Psoas muscle (tissue), 8 donors: ENCODE measurements around the gene KRTAP10-6. TPM values are rescaled to one million over a fixed set of nuclear protein-coding genes. Genes with fewer than 3 reads are reported as not detected.
"Not testable (repeated sequence)": the region's sequence is repeated elsewhere in the genome, so short reads cannot be mapped to it uniquely, and the experiment has no call there.

Experiments used
- ATAC-seq, 4 donors: fragments of 200-7000 bp; cut with Tn5 transposase; one replicate each; pipeline ENCODE4 v1.9.1; 2020; ENCODE audit warnings: moderate library complexity in 3 of 4, mild to moderate bottlenecking in 2 of 4
- DNase-seq, 2 donors: peaks; one replicate each; pipeline ENCODE4 v3.0.0-alpha.2; 2020
- H3K27ac ChIP-seq: fragments of 200-600 bp; one replicate; pipeline ENCODE4 v1.8.0; 2022
- H3K27me3 ChIP-seq, 3 donors: fragments of 200-600 bp in 1 of 3; one replicate each; pipeline versions ENCODE4 v1.6.1 to v1.8.0; 2013 to 2022; ENCODE audit warnings: low read length in 2 of 3, mild to moderate bottlenecking in 2 of 3, moderate library complexity in 1 of 3; ENCODE audit not compliant: insufficient read depth in 3 of 3
- H3K36me3 ChIP-seq, 2 donors: fragments of 200-600 bp in 1 of 2; one replicate each; pipeline versions ENCODE4 v1.6.1 to v1.8.0; 2013 to 2022; ENCODE audit warnings: low read depth in 1 of 2, mild to moderate bottlenecking in 1 of 2, moderate library complexity in 1 of 2; ENCODE audit not compliant: insufficient read depth in 1 of 2
- H3K4me1 ChIP-seq: fragments of 200-600 bp; one replicate; pipeline ENCODE4 v1.8.0; 2022
- H3K4me3 ChIP-seq: fragments of 200-600 bp; one replicate; pipeline ENCODE4 v1.8.0; 2022; ENCODE audit warnings: mild to moderate bottlenecking
- H3K9me3 ChIP-seq: fragments of 200-600 bp; one replicate; pipeline ENCODE4 v1.8.0; 2022
- CTCF ChIP-seq: fragments of 200-600 bp; IDR thresholded peaks from one replicate; pipeline ENCODE4 v1.8.0; 2022; ENCODE audit warnings: antibody characterized with exemption
- WGBS, 3 donors: extraction: QIAGEN DNeasy Blood & Tissue Kit; methylation state at CpG; one replicate each; pipeline versions ENCODE4 v1.1.6 to v1.1.7; 2013; 5-methylcytosine and 5-hydroxymethylcytosine counted together
- intact Hi-C, 2 donors: fragments of 100-400 bp; cut with DNase I; formaldehyde crosslinking; loops; one replicate each; pipeline versions ENCODE4 v1.11.0 to v1.14.2; 2022
- long read RNA-seq, 2 donors: library from polyadenylated mRNA; unstranded; transcript quantifications; one replicate each; pipeline ENCODE4 v2.0.0, GENCODE V29; 2021
- polyA plus RNA-seq, 3 donors: library from polyadenylated mRNA; stranded (reverse); fragments of 200-250 nt; gene quantifications; one replicate each; pipeline ENCODE4 v1.2.3, GENCODE V29; 2013
- total RNA-seq, 4 donors: library from RNA; stranded (reverse); fragmentation: NEBNext Ultra II Directional in 2 of 4; extraction: Animal tissue kit (Norgen Biotek cat#: 25700) in 2 of 4; gene quantifications; one replicate each; pipeline versions ENCODE4 v1.2.1 to v1.2.4, GENCODE V29; 2021 to 2023
- donor health status: healthy with polysubstance abuse.
- donor health status: DM: no; HTN: no; CAD: no; lungs with moderate emphysema.
- donor health status: Bipolar disorder and iron deficiency.
- donor health status: healthy.
- donor health status: DM: yes; HTN: yes; CAD: no.
- donor health status: DM: no; HTN: no; CAD: no.
- donor health status: DM: no; HTN: no; CAD: no.
- donor health status: DM: yes; HTN: yes; CAD: no.

KRTAP10-6 gene
- total RNA-seq (not detected), polyA plus RNA-seq (not detected)
- long read RNA-seq, donor 1: 0 reads
- long read RNA-seq, donor 2: 0 reads

GRCh38 chr21:44592446-44593311 is at the start of gene KRTAP10-6:
Gene KRTAP10-6, minus strand, starts transcription at chr21:44592505. Its CDS starts 21 bp downstream, at chr21:44592484.
- Histone ChIP-seq H3K27ac (no peak within 1 kb of the TSS), H3K4me3 (no peak within 1 kb of the TSS), H3K27me3 (peaks cover 0 to 47% (median 11%) of the 10 kb centered on the region in 3 donors), H3K4me1 (no peaks in the 10 kb centered on the region), H3K36me3 (no peaks in the 10 kb centered on the region), H3K9me3 (no peaks in the 10 kb centered on the region)
- intact Hi-C loops: no loop called here
- ATAC-seq (peak in 1 of 4 donors; percentile 19), DNase-seq (peak in 1 of 2 donors; percentile 42)
- WGBS, 3 donors: 20 to 35% (median 21%) methylated on average over 31 to 33 of the region's 33 CpGs
- TF ChIP-seq CTCF: no peak

GRCh38 chr21:44640761-44641160 is 48.5 kb upstream of the KRTAP10-6 start:
- H3K9me3 ChIP-seq: peaks cover 3% of the 10 kb centered on the region
- intact Hi-C loops: no loop called here
- H3K27me3 ChIP-seq: peaks cover 0 to 33% (median 16%) of the 10 kb centered on the region in 3 donors
- no peak for TF ChIP-seq CTCF
- H3K36me3 ChIP-seq: no peaks in the 10 kb centered on the region
- H3K4me1 ChIP-seq: no peaks in the 10 kb centered on the region
- 79 to 84% (median 82%) methylated on average over 5 of the region's 5 CpGs for WGBS, 3 donors
- H3K27ac ChIP-seq: no peak overlapping the region
- ATAC-seq (no peak), DNase-seq (no peak)
- H3K4me3 ChIP-seq: no peak overlapping the region

GRCh38 chr21:44639331-44639655 is 47.0 kb upstream of the KRTAP10-6 start:
- DNase-seq: no peak
- no peak for ATAC-seq
- Histone ChIP-seq H3K4me1 (no peaks in the 10 kb centered on the region), H3K4me3 (no peak overlapping the region), H3K36me3 (no peaks in the 10 kb centered on the region), H3K27me3 (peaks cover 0 to 28% (median 16%) of the 10 kb centered on the region in 3 donors), H3K27ac (no peak overlapping the region), H3K9me3 (peaks cover under 1% of the 10 kb centered on the region)
- WGBS, 3 donors: 49 to 57% (median 55%) methylated on average over 12 of the region's 12 CpGs
- intact Hi-C loops: no loop called here
- no peak for TF ChIP-seq CTCF

GRCh38 chr21:44638506-44639330 is 46.4 kb upstream of the KRTAP10-6 start:
- H3K4me1 ChIP-seq, intact Hi-C loops, H3K27ac ChIP-seq, H3K36me3 ChIP-seq, H3K4me3 ChIP-seq, ATAC-seq, H3K9me3 ChIP-seq, DNase-seq: not testable (repeated sequence)
- 71 to 91% (median 79%) methylated on average over 13 to 21 of the region's 21 CpGs for WGBS, 3 donors
- H3K27me3 ChIP-seq: peaks cover 0 to 31% (median 14%) of the 10 kb centered on the region in 3 donors

- ATAC-seq, H3K9me3 ChIP-seq: not testable (repeated sequence)
These were observed 45.6 kb upstream of the KRTAP10-6 start for GRCh38 chr21:44637851-44638348.

More at GRCh38 chr21:44637851-44638348, 45.6 kb upstream of the KRTAP10-6 start:
- H3K27ac ChIP-seq, intact Hi-C loops, H3K36me3 ChIP-seq, H3K4me1 ChIP-seq, DNase-seq, H3K4me3 ChIP-seq: not testable (repeated sequence)
- H3K27me3 ChIP-seq: peaks cover 0 to 33% (median 14%) of the 10 kb centered on the region in 3 donors
- 17 to 44% (median 25%) methylated on average over 6 to 12 of the region's 12 CpGs for WGBS, 3 donors
